NCI-H2227 treated with DMSO at 0.1 percent for 48 hours (cell line): ENCODE measurements around the gene KIF12.

Experiments used
- DNase-seq: peaks from one replicate; lab custom pipeline; 2025; lab: John Stamatoyannopoulos, UW

The KIF12 gene

GRCh38 chr9:114065304-114065703 is 33.8 kb downstream of the KIF12 start:
- no peak for DNase-seq

- DNase-seq: no peak
Observed at GRCh38 chr9:114061830-114062474, 37.1 kb downstream of the KIF12 start.

- no peak for DNase-seq
Observed at GRCh38 chr9:114061292-114061691, 37.8 kb downstream of the KIF12 start.

- DNase-seq: no peak
Observed at GRCh38 chr9:114060711-114061110, 38.4 kb downstream of the KIF12 start.

- DNase-seq: no peak
Observed at GRCh38 chr9:114060070-114060469, 39.0 kb downstream of the KIF12 start.

- DNase-seq: no peak
Observed at GRCh38 chr9:114059047-114059803, 39.9 kb downstream of the KIF12 start.

- no peak for DNase-seq
Observed at GRCh38 chr9:114058688-114059046, 40.4 kb downstream of the KIF12 start.

- DNase-seq: no peak
Observed at GRCh38 chr9:114057161-114057885, 41.8 kb downstream of the KIF12 start.

- DNase-seq: no peak
Observed at GRCh38 chr9:114056527-114056926, 42.6 kb downstream of the KIF12 start.

GRCh38 chr9:114055894-114056293 is 43.2 kb downstream of the KIF12 start:
- no peak for DNase-seq

GRCh38 chr9:114055061-114055460 is 44.0 kb downstream of the KIF12 start:
- DNase-seq: no peak

GRCh38 chr9:114054191-114054690 is 44.9 kb downstream of the KIF12 start:
- no peak for DNase-seq

GRCh38 chr9:114053246-114054005 is 45.7 kb downstream of the KIF12 start:
- no peak for DNase-seq

GRCh38 chr9:114051706-114052105 is 47.4 kb downstream of the KIF12 start:
- no peak for DNase-seq

- no peak for DNase-seq
Observed at GRCh38 chr9:114051281-114051680, 47.8 kb downstream of the KIF12 start.

GRCh38 chr9:114050646-114051045 is 48.4 kb downstream of the KIF12 start:
- no peak for DNase-seq

GRCh38 chr9:114050226-114050568 is 48.9 kb downstream of the KIF12 start:
- DNase-seq: no peak

- DNase-seq: no peak
Observed at GRCh38 chr9:114049441-114050225, 49.5 kb downstream of the KIF12 start.

- no peak for DNase-seq
Observed at GRCh38 chr9:114048533-114049415, 50.3 kb downstream of the KIF12 start.

- no peak for DNase-seq
Observed at GRCh38 chr9:114047717-114048116, 51.4 kb downstream of the KIF12 start.
